Rectal smooth muscle tissue (tissue), 1 donor: ENCODE data around the gene TPX2.

ENCODE experiments used
- H3K27ac ChIP-seq: one replicate; pipeline ENCODE4 v1.7.0; 2013; ENCODE audit warnings: low read depth, low read length, inconsistent platforms
- H3K27me3 ChIP-seq: one replicate; pipeline ENCODE4 v1.7.0; 2013; ENCODE audit warnings: low read length; ENCODE audit not compliant: control insufficient read depth, insufficient read depth
- H3K36me3 ChIP-seq: one replicate; pipeline ENCODE4 v1.7.0; 2013; ENCODE audit warnings: low read length; ENCODE audit not compliant: control insufficient read depth, insufficient read depth
- H3K4me1 ChIP-seq: one replicate; pipeline ENCODE4 v1.7.0; 2013; ENCODE audit warnings: low read length; ENCODE audit not compliant: control insufficient read depth, insufficient read depth
- H3K4me3 ChIP-seq: one replicate; pipeline ENCODE4 v1.7.0; 2013; ENCODE audit warnings: low read length
- H3K9ac ChIP-seq: one replicate; pipeline ENCODE4 v1.7.0; 2013; ENCODE audit warnings: low read length

Gene TPX2

GRCh38 chr20:31830406-31830981 lies 91.4 kb downstream of the TPX2 start:
- no peak overlapping the region for H3K9ac ChIP-seq
- H3K4me1 ChIP-seq, result no peaks in the 10 kb centered on the region
- no peaks in the 10 kb centered on the region for H3K36me3 ChIP-seq
- no peak overlapping the region for H3K4me3 ChIP-seq
- no peak overlapping the region for H3K27ac ChIP-seq
- no peaks in the 10 kb centered on the region for H3K27me3 ChIP-seq

DNA sequence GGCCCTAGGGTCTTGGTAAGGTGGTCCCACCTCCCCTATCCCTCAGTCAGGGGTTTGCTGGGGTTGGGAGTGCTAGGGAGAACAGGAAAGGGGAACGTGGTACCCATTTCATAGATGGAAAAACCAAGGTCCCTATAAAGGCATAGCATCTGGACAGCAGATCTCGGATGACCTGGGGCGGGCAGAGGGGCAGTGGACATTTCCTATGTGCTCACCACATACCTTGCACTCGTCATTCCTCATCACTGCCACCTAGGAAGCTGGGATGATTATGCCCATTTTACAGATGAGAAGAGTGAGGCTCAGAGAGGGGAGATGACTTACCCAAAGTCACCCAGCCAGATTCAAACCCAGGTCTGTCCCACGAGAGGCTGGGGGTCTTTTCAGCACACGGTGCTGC lies 92.1 kb downstream of the TPX2 start:
- H3K4me3 ChIP-seq, result no peak overlapping the region
- H3K4me1 ChIP-seq, result peaks cover 5% of the 10 kb centered on the region
- no peaks in the 10 kb centered on the region for H3K27me3 ChIP-seq
- no peak overlapping the region for H3K27ac ChIP-seq
- H3K9ac ChIP-seq, result no peak overlapping the region
- H3K36me3 ChIP-seq, result no peaks in the 10 kb centered on the region

GRCh38 chr20:31831771-31832306 lies 92.7 kb downstream of the TPX2 start:
- H3K27me3 ChIP-seq, result no peaks in the 10 kb centered on the region
- H3K4me1 ChIP-seq, result peaks cover 8% of the 10 kb centered on the region
- H3K4me3 ChIP-seq, result no peak overlapping the region
- H3K9ac ChIP-seq, result no peak overlapping the region
- H3K27ac ChIP-seq, result no peak overlapping the region
- H3K36me3 ChIP-seq, result no peaks in the 10 kb centered on the region

- no peak overlapping the region for H3K27ac ChIP-seq
- H3K9ac ChIP-seq, result no peak overlapping the region
- peaks cover 8% of the 10 kb centered on the region for H3K4me1 ChIP-seq
- no peaks in the 10 kb centered on the region for H3K27me3 ChIP-seq
- H3K36me3 ChIP-seq, result no peaks in the 10 kb centered on the region
- no peak overlapping the region for H3K4me3 ChIP-seq
Measured at GRCh38 chr20:31833130-31833930, 94.2 kb downstream of the TPX2 start.

DNA sequence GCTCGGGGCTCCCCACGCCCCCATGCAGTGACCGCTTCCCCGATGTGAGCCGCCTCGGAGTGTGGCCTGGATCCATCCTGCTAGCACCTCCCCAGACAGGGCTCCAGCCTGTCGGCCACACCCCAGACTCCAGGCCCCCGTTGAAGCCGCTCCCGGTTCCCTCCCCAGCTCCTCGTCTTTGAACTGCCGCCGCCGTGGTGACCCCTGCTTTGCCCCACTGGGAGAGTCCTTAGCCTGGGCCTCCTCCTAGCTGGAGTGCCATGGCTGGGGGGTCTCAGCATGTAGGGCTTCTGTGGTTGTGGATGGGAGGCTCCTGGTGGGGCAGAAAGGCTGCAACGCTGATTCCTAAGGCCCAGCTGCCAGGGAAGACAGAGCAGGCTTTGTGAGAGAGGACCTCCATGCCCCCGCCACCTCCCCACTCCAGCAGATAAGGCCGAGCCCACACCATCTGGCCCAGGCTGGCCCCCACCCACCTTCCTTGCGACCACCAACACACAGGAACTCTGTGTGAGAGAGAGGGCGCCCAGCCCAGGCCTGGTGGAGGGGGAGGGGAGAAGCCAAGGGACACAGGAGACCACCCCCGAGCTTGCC lies 94.9 kb downstream of the TPX2 start:
- peaks cover 8% of the 10 kb centered on the region for H3K4me1 ChIP-seq
- no peaks in the 10 kb centered on the region for H3K27me3 ChIP-seq
- no peaks in the 10 kb centered on the region for H3K36me3 ChIP-seq
- no peak overlapping the region for H3K4me3 ChIP-seq
- no peak overlapping the region for H3K9ac ChIP-seq
- H3K27ac ChIP-seq, result no peak overlapping the region

- peaks cover 8% of the 10 kb centered on the region for H3K4me1 ChIP-seq
- no peak overlapping the region for H3K9ac ChIP-seq
- no peaks in the 10 kb centered on the region for H3K36me3 ChIP-seq
- no peaks in the 10 kb centered on the region for H3K27me3 ChIP-seq
- no peak overlapping the region for H3K4me3 ChIP-seq
- H3K27ac ChIP-seq, result no peak overlapping the region
Measured at GRCh38 chr20:31835554-31835953, 96.5 kb downstream of the TPX2 start.

- H3K27ac ChIP-seq, result no peak overlapping the region
- H3K4me3 ChIP-seq, result no peak overlapping the region
- peaks cover 8% of the 10 kb centered on the region for H3K4me1 ChIP-seq
- H3K27me3 ChIP-seq, result no peaks in the 10 kb centered on the region
- no peak overlapping the region for H3K9ac ChIP-seq
- no peaks in the 10 kb centered on the region for H3K36me3 ChIP-seq
Measured at GRCh38 chr20:31835977-31836852, 97.1 kb downstream of the TPX2 start.

DNA sequence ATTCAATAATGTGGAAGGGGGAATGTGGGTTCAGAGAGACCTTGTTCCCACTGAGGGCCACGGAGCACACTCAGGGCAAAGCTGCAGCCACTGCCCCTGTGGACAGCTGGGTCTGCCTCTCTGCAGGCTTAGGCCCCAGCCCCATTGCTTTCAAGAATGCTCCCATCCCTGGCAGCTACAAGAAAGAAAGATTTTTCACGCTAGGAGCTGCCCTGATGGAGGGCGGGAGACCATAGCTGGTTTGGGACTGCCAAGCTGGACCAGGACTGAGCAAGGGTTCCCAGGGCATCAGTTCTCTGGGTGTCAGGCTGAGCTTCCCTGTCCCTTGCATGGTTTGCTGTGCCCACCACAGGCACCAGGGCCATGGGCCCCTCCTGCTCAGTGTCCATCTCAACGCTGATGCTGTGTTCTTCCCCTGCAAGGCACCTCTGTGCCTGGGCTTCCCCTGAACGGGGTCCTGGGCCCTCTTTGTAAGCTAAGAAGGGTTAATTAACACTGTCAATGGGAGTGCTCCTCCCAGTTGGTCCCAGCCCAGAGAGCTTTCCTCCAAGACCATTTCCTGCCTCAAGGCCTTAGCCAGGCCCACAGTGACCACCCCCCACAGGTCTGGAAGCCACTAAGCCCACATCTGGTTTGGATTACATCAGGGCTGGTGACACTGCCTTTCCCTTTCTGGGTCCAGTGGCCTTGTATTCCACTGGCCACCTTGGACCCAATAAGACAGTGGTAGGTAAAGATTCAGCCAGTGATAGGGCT lies 97.9 kb downstream of the TPX2 start:
- Histone ChIP-seq H3K4me1 (peaks cover 8% of the 10 kb centered on the region), H3K4me3 (no peak overlapping the region), H3K27me3 (no peaks in the 10 kb centered on the region), H3K27ac (no peak overlapping the region), H3K36me3 (no peaks in the 10 kb centered on the region), H3K9ac (no peak overlapping the region)

GRCh38 chr20:31837896-31838397 lies 98.9 kb downstream of the TPX2 start:
- Histone ChIP-seq H3K27me3 (no peaks in the 10 kb centered on the region), H3K36me3 (no peaks in the 10 kb centered on the region), H3K27ac (no peak overlapping the region), H3K4me1 (peaks cover 8% of the 10 kb centered on the region), H3K4me3 (no peak overlapping the region), H3K9ac (no peak overlapping the region)

DNA sequence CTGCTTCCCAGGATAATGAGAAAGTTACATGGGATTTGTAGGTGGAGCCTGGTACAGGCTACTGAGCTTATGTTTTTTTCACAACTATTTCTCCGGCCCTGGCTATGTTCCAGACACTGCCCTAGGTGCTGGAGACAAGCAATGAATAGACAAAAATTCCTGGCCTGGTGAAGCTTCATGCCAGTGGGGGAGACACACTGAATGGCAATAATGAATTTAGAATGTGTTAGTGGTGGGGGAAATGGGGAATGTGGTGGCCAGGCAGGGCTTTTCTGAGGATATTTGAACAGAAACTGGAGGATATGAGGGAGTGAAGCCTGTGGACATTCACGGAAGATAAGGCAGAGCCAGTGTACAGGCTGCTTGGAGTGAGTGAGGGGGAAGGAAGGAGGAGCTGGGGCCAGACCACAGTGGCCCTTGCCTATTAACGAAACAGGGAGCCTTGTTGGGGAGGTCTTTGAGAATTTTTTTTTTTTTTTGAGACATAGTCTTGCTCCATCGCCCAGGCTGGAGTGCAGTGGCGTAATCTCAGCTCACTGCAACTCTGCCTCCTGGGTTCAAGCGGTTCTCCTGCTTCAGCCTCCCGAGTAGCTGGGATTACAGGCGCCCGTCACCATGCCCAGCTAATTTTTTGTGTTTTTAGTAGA lies 99.7 kb downstream of the TPX2 start:
- H3K4me1 ChIP-seq, result peaks cover 8% of the 10 kb centered on the region

GRCh38 chr20:31839782-31840487 lies 100.8 kb downstream of the TPX2 start:
- no peak overlapping the region for H3K9ac ChIP-seq
- no peaks in the 10 kb centered on the region for H3K27me3 ChIP-seq
- no peak overlapping the region for H3K4me3 ChIP-seq
- no peak overlapping the region for H3K27ac ChIP-seq
- H3K36me3 ChIP-seq, result no peaks in the 10 kb centered on the region
- H3K4me1 ChIP-seq, result peaks cover 8% of the 10 kb centered on the region

More for the DNA sequence above, 99.7 kb downstream of the TPX2 start:
- Histone ChIP-seq H3K9ac (no peak overlapping the region), H3K27me3 (no peaks in the 10 kb centered on the region), H3K36me3 (no peaks in the 10 kb centered on the region), H3K27ac (no peak overlapping the region), H3K4me3 (no peak overlapping the region)
